H1 (cell line): ENCODE results near the gene MAIP1.

Experiments used
- CBX5 ChIP-seq: fragments of 300-800, 300-1000 bp; sonication (generic); IDR thresholded peaks from 2 replicates; pipeline ENCODE4 v1.7.1; 2016; ENCODE audit warnings: antibody characterized with exemption, low read length, low read depth
- EGR1 ChIP-seq: IDR thresholded peaks from 2 replicates; pipeline ENCODE4 v1.6.1; 2011; ENCODE audit warnings: low read depth, low read length, borderline replicate concordance
- FOSL1 ChIP-seq: IDR thresholded peaks from 2 replicates; pipeline ENCODE4 v1.6.1; 2011; ENCODE audit warnings: mild to moderate bottlenecking, low read depth, low read length, moderate library complexity; ENCODE audit not compliant: insufficient read depth
- JUN ChIP-seq: IDR thresholded peaks from 2 replicates; pipeline ENCODE4 v1.6.1; 2011; ENCODE audit warnings: low read depth, mild to moderate bottlenecking, improper control_type of control experiment, low read length
- POLR2A ChIP-seq, 2 experiments: IDR thresholded peaks; 1 replicate in 1 of 2; 2 replicates in 1 of 2; pipeline ENCODE4 v1.6.1; 2011; ENCODE audit warnings: low read depth in 2 of 2, low read length in 2 of 2, mild to moderate bottlenecking in 2 of 2; ENCODE audit errors: control extremely low read depth in 1 of 2
- POLR2AphosphoS5 ChIP-seq: IDR thresholded peaks from 2 replicates; pipeline ENCODE4 v1.6.1; 2011; ENCODE audit warnings: low read depth, low read length
- TAF1 ChIP-seq: IDR thresholded peaks from 2 replicates; pipeline ENCODE4 v1.6.1; 2011; ENCODE audit warnings: mild to moderate bottlenecking, low read depth, low read length

DNA sequence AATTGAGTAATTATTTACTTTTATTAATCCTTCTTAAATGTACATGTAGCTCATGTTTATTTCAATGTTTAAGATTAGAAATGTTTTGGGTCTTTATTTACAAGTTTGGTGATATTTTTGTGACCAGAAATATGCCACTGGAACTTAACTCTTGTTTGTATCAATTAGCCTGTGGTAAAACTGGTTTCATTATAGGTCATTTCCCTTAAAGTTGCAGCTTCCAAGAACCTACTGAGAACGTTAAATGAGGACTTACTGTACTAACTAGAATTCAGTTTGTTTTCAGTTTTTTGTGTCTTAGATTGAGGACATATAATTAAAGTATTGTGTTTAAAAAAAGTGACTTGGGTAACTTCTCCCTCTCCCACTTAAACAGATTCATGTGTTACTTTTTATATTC, 4.4 kb upstream of the MAIP1 start:
- no peak for TF ChIP-seq JUN
- TF ChIP-seq FOSL1, result no peak
- no peak for TF ChIP-seq POLR2AphosphoS5
- no peak for TF ChIP-seq CBX5
- TF ChIP-seq EGR1, result no peak
- no peak for TF ChIP-seq TAF1
- TF ChIP-seq POLR2A (IDR thresholded peaks at IDR 0.05; ENCODE audit: control extremely low read depth in 1 of 2, low read depth in 2 of 2, low read length in 2 of 2), result no peak
